PFSK-1 (cell line): Measurements from ENCODE around the gene PLEKHG3.

ENCODE experiments used
- FOXP2 ChIP-seq: optimal IDR thresholded peaks from 2 replicates; pipeline ENCODE3; 2011; ENCODE audit warnings: borderline replicate concordance, control low read depth, inconsistent platforms; ENCODE audit not compliant: insufficient read depth; ENCODE audit errors: extremely low read length, extremely low read depth
- POLR2AphosphoS5 ChIP-seq: IDR thresholded peaks from 2 replicates; pipeline ENCODE4 v1.6.1; 2012; ENCODE audit warnings: low read depth, mild to moderate bottlenecking, control low read depth, low read length, moderate library complexity
- REST ChIP-seq, 2 experiments: IDR thresholded peaks; 2 replicates each; pipeline versions ENCODE4 v1.6.1 to v1.8.0; 2011 to 2012; ENCODE audit warnings: low read depth in 2 of 2, low read length in 2 of 2, control low read depth in 1 of 2, inconsistent platforms in 1 of 2, mild to moderate bottlenecking in 1 of 2, moderate library complexity in 1 of 2; ENCODE audit not compliant: insufficient read depth in 1 of 2
- SIN3A ChIP-seq: IDR thresholded peaks from 2 replicates; pipeline ENCODE4 v1.6.1; 2012; ENCODE audit warnings: mild to moderate bottlenecking, low read length, moderate library complexity, borderline replicate concordance; ENCODE audit not compliant: insufficient read depth
- TAF1 ChIP-seq: IDR thresholded peaks from 2 replicates; pipeline ENCODE4 v1.6.1; 2012; ENCODE audit warnings: low read length, control low read depth, borderline replicate concordance; ENCODE audit not compliant: insufficient read depth

Gene PLEKHG3

GRCh38 chr14:64721899-64722298, 17.7 kb downstream of the PLEKHG3 start:
- TF ChIP-seq TAF1 = no peak
- no peak for TF ChIP-seq REST (IDR thresholded peaks at IDR 0.05; ENCODE audit: insufficient read depth in 1 of 2, low read depth in 2 of 2, low read length in 2 of 2)
- TF ChIP-seq POLR2AphosphoS5 = no peak
- TF ChIP-seq FOXP2 = no peak
- no peak for TF ChIP-seq SIN3A

GRCh38 chr14:64722842-64723447, 18.7 kb downstream of the PLEKHG3 start:
- TF ChIP-seq FOXP2 = no peak
- no peak for TF ChIP-seq POLR2AphosphoS5
- TF ChIP-seq SIN3A = no peak
- no peak for TF ChIP-seq REST (IDR thresholded peaks at IDR 0.05; ENCODE audit: insufficient read depth in 1 of 2, low read depth in 2 of 2, low read length in 2 of 2)
- no peak for TF ChIP-seq TAF1

GRCh38 chr14:64723691-64724577, 19.7 kb downstream of the PLEKHG3 start:
- TF ChIP-seq FOXP2 = no peak
- no peak for TF ChIP-seq SIN3A
- TF ChIP-seq REST (IDR thresholded peaks at IDR 0.05; ENCODE audit: insufficient read depth in 1 of 2, low read depth in 2 of 2, low read length in 2 of 2) = no peak
- TF ChIP-seq TAF1 = no peak
- TF ChIP-seq POLR2AphosphoS5 = no peak

- no peak for TF ChIP-seq FOXP2
Measured at GRCh38 chr14:64724578-64724930, 20.3 kb downstream of the PLEKHG3 start.

- TF ChIP-seq TAF1 (no peak), SIN3A (no peak), POLR2AphosphoS5 (no peak), FOXP2 (no peak), REST (IDR thresholded peaks at IDR 0.05; ENCODE audit: insufficient read depth in 1 of 2, low read depth in 2 of 2, low read length in 2 of 2) (no peak)
Measured at GRCh38 chr14:64725261-64725815, 21.1 kb downstream of the PLEKHG3 start.
